GM18873 (cell line): ENCODE data around the gene HERC5.
"Not testable (repeated sequence)": the region's sequence is repeated elsewhere in the genome, so short reads cannot be mapped to it uniquely, and the experiment has no call there.

Experiments used
- ATAC-seq: cut with Tn5 transposase; IDR thresholded peaks from one replicate; pipeline ENCODE4 v1.9.1; 2021; ENCODE audit warnings: mild to moderate bottlenecking, moderate library complexity, moderate number of reproducible peaks; ENCODE audit not compliant: unreplicated experiment, low FRiP score

The HERC5 gene

GRCh38 chr4:88456670-88457306, at the start of gene HERC5:
Gene HERC5, plus strand, starts transcription at chr4:88457119. Its CDS starts 151 bp downstream, at chr4:88457270.
- peak; percentile 90 for ATAC-seq

- ATAC-seq = no peak
Measured at GRCh38 chr4:88409206-88409605, 47.7 kb upstream of the HERC5 start.

DNA sequence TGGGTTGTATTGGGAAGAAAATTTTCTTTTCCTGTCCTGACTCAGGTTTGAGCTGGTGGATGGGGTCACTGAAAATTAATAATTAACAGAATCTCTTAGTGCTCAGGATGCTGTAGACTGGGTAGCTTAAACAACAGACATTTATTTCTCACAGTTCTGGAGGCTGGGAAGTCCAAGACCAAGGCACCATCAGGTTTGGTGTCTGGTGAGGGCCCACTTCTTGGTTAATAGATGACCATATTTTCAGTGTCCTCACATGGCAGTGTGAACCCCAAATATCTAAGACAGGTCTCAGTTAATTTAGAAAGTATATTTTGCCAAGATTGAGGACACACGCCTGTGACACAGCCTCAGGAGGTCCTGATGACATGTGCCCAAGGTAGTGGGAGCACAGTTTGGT, 47.1 kb upstream of the HERC5 start:
- no peak for ATAC-seq

GRCh38 chr4:88411491-88412096, 45.3 kb upstream of the HERC5 start:
- no peak for ATAC-seq

DNA sequence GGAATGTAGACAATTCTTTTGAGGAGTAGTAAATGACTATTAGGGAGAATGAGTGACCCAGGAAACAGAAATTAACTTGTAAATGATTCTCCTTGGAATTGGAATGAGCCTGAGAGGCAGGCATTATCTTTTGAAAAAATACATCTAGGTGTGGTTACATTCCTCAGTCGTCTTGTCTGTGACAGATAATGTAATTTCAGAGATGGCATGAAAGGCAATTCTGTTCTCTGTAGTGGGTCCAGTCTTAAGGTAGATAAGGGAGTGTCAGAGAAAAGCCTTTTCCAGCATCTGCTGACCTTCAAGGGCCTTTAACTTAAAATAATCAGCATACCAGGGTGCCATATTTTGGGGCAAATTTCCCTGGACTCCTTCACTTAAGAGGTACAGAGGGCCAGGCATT, 43.1 kb upstream of the HERC5 start:
- no peak for ATAC-seq

DNA sequence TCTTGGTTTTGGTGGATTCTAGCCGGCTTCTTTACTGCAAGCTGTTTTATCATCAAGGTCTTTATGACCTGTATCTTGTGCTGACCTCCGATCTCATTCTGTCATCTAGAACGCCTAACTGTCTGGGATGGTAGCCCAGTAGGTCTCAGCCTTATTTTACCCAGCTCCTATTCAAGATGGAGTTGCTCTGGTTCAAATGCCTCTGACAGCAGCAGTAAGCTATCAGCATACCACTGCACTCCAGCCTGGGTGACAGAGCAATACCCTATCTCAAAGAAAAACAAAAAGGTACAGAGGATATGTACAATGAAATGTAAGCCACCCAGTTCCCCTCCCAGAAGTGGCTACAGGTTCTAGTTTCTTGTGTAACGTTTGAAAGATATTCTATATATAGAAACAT, 42.2 kb upstream of the HERC5 start:
- no peak for ATAC-seq

DNA sequence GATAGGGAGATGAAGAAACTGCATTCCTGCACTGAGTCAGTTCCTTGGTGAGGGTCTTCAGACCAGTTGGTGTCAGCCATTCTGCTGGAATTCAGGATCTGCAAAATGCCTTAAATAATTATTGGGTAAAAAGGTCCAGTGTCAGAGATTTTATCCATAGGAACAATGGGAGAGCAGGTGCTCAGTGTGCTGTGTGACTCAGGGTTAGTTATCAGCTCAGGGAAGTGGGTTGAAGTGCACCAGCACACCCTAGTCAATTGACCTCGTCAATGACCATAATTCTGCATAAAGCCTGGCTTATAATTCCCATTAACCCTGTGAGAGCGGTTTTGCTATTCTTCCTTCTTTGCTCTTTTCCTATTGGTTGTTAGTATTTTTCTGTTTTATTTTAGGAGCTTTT, 40.9 kb upstream of the HERC5 start:
- ATAC-seq = no peak

DNA sequence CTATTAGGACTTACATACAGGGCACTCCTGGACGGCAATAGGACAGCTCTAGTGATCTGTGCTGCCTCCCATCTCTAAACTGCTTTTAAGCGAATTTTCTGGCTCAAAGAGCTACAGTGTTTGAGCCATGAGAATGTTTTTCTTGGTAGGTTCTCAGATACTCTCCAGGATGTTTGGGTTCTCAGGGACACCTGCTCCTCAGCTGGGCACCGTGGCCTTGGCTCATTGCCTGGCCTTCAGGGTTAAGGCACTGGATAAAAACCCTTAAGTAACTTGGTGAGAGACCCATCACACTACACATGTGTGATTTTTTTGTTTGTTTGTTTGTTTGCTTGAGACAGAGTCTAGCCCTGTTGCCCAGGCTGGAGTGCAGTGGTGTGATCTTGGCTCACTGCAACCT, 38.5 kb upstream of the HERC5 start:
- no peak for ATAC-seq

GRCh38 chr4:88419874-88420273, 37.0 kb upstream of the HERC5 start:
- no peak for ATAC-seq

DNA sequence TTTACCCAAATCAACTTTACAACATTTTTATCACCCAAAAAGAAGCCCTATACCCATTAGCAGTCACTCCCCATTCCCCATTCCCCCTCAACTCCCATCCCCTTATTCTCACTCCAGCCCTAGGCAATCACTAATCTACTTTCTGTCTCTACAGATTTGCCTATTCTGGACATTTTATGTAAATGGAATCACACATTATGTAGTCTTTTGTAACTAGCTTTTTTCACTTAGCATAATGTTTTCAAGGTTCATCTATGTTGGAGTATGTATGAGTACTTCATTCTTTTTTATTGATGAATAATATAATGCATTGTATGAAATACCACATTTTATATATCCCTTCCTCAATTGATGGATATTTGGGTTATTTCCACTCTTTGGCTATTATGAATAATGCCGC, 36.1 kb upstream of the HERC5 start:
- ATAC-seq = no peak

- ATAC-seq = no peak
Measured at GRCh38 chr4:88422403-88422802, 34.5 kb upstream of the HERC5 start.

DNA sequence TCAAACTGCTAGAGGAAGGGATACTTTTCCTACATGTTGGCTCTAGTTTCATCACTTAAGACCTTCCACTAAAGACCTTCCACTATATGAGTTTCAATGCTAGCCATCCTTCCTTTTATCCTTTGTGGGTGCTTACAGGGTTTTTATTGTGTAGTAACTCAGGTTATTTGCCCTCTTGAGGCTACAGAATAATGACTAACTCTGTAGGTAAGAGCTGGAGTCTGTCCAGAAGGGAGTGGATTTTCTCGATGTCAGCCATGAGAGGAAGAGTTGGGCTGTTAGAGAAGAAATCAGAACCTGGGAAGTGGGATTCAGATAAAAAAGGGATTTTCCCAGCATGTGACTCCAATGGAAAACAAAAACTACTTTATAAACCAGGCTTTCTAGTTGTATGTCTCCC, 27.5 kb upstream of the HERC5 start:
- no peak for ATAC-seq

DNA sequence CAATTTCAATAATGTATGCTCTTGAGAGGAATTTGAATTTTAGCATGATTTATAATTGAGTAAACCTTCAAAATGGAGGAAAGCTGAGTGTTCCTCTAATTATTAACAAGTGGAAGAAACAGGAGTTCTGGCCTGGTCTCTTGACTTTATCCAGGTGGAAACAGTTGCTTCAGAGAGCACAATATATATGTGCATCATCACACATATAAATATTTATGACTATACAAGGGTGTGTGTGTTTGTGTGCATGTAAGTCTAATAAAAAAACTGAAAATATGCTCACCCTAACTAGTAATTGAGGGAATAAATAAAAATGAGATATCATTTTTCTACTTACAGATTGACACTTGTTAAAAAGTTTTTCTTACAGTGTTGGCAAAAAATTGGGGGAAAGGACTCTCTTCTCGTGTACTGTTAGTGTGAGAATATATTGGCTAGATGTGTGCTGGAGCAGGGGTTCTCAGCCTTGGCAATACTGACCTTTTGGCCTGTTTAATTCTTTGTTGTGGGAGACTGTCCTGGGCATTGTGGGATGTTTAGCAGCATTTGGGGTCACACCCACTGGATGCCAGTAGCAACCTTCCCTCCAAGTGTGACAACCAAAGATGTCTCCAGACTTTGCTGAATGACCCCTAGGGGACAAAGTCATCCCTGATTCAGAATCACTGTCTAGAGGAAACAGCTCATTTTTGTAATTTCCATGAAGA, 20.8 kb upstream of the HERC5 start:
- ATAC-seq = no peak

DNA sequence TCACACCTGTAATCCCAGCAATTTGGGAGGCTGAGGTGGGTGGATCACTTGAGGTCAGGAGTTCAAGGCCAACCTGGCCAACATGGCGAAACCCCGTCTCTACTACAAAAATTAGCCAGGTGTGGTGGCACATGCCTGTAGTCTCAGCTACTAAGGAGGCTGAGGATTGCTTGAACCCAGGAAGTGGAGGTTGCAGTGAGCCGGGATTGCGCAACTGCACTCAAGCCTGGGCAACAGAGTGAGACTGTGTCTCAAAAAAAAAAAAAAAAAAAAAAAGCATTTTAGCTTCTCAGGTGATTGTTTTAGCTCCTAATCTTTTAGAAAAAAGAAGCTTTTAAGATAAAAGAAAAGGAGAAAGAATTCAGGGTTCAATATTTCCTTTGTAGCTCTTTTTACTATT, 19.0 kb upstream of the HERC5 start:
- not testable (repeated sequence) for ATAC-seq

DNA sequence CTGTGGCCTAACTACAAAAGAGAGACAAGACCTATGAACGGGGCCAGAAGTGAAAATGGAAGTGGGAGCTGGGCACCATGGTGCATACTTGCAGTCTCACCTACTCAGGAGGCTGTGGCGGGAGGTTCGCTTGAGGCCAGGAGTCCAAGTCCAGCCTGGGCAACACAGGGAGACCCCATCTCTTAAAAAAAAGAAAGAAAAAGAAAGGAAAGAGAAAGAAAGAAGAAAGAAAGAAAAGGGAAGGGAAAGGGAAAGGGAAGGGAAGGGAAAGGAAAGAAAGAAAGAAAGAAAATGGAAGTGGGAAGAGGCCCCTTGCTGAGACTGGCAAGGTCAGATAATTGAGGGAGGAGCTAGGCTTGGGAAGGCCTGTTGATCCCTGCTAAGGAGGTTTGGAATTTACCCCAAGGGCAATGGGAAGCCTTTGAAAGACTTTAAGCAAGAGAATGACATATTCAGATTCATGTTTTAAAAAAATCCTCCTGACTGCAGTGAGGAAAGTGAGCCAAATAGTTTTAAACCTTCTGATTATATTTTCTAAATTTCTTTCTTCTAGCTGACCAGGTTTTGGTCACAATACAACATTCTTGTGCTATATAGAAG, 17.7 kb upstream of the HERC5 start:
- ATAC-seq = no peak

GRCh38 chr4:88440146-88440545, 16.8 kb upstream of the HERC5 start:
- ATAC-seq = no peak

GRCh38 chr4:88441696-88442095, 15.2 kb upstream of the HERC5 start:
- ATAC-seq = no peak

DNA sequence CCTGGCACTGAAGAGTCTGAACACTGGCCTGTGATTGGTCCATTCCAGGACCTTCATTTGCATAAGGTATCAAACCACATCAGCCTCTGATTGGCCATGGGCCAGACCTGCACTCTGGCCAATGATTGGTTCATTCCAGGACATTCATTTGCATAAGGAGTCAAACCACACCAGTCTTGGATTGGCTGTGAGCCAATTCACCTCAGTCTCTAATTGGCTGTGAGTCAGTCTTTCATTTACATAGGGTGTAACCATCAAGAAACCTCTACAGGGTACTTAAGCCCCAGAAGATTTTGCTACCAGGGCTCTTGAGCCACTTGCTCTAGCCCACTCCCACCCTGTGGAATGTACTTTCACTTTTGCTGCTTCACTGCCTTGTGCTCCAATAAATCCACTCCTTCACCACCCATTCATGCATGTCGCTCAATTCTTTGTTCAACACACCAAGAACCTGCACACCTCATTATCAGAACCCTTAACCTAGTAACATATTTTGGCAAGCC, 14.2 kb upstream of the HERC5 start:
- no peak for ATAC-seq

GRCh38 chr4:88443486-88443885, 13.4 kb upstream of the HERC5 start:
- ATAC-seq = no peak

DNA sequence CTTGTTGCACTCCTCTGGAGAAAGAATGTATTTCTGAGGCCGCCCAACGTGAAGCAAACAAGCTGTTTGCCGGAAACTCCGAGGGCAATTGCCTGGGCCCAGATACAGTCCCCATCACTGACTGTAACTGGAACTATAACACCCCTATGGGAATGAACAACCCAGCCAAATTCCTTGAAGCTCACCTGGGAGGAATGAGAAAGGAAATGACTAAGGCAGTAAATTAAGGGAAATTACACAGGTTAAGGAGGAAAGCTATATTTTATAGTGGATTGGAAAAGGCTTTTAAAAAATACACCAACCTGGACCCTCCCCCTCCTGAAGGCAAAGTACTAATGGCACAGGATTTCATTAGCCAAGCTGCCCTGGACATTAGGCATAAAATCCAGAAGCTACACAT, 11.7 kb upstream of the HERC5 start:
- ATAC-seq = no peak

DNA sequence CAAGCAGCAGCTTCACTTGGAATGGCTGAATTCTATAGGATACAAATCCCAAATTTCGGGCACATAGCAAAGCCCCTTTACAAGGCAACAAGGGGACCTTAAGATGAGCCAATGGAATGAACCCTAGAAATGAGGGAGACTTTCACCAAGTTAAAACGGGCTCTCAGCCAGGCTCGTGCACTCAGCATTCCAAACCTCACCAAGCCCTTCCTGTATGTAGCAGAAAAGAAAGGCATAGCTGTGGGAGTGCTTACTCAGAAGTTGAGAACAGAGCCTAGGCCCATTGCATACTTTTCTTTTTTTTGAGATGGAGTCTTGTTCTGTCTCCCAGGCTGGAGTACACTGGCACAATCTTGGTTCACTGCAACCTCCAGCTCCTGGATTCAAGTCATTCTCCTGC, 10.8 kb upstream of the HERC5 start:
- ATAC-seq = no peak
